ENCODE results near the gene CDC14B.
"Not testable (repeated sequence)": the region's sequence is repeated elsewhere in the genome, so short reads cannot be mapped to it uniquely, and the experiment has no call there.

The CDC14B gene

GRCh38 chr9:96619491-96620180 is at the start of gene CDC14B:
Gene CDC14B, minus strand, starts transcription at chr9:96619843. Its CDS starts 465 bp downstream, at chr9:96619378.
- peak within 1 kb of the TSS; percentile 51 for H3K4me3 ChIP-seq

GRCh38 chr9:96668868-96669534 is 49.4 kb upstream of the CDC14B start:
- DNase-seq (ENCODE audit: low spot score in 2 of 2), result no peak
- Histone ChIP-seq H3K27me3 (ENCODE audit: low read depth) (no peaks in the 10 kb centered on the region), H3K9me3 (0 out of 2 replicates have a peak, but pooled peaks cover 2% of the 10 kb centered on the region), H3K36me3 (replicated peaks) (no peaks in the 10 kb centered on the region), H3K4me1 (peaks cover 3% of the 10 kb centered on the region; the same call in 1 of the 2 replicates), H3K4me3 (no peak overlapping the region)
- in situ Hi-C loops (cut with MboI; ENCODE audit: low sequenced_read_pairs), result loop anchor here (10.0 kb wide), 1 partner anchor 344 kb away; no protein-coding TSS in a partner anchor

More at GRCh38 chr9:96619491-96620180, at the start of gene CDC14B:
- H3K27me3 ChIP-seq (ENCODE audit: low read depth), result no peaks in the 10 kb centered on the region
- H3K36me3 ChIP-seq (replicated peaks), result no peaks in the 10 kb centered on the region
- in situ Hi-C loops (cut with MboI; ENCODE audit: low sequenced_read_pairs), result no loop called here
- no peaks in the 10 kb centered on the region for H3K9me3 ChIP-seq
- DNase-seq (ENCODE audit: low spot score in 2 of 2), result peak; percentile 74 to 91
- peaks cover 31% of the 10 kb centered on the region for H3K4me1 ChIP-seq

- Histone ChIP-seq H3K27me3 (ENCODE audit: low read depth) (no peaks in the 10 kb centered on the region), H3K9me3 (no peaks in the 10 kb centered on the region), H3K36me3 (replicated peaks) (no peaks in the 10 kb centered on the region), H3K4me1 (peaks cover 3% of the 10 kb centered on the region; the same call in 1 of the 2 replicates), H3K4me3 (no peak overlapping the region)
- in situ Hi-C loops (cut with MboI; ENCODE audit: low sequenced_read_pairs), result loop anchor here (10.0 kb wide), 1 partner anchor 343 kb away; no protein-coding TSS in a partner anchor
- DNase-seq (ENCODE audit: low spot score in 2 of 2), result no peak
Observed at GRCh38 chr9:96667363-96667728, 47.7 kb upstream of the CDC14B start.

- not testable (repeated sequence) for H3K36me3 ChIP-seq (replicated peaks); H3K27me3 ChIP-seq (ENCODE audit: low read depth); H3K9me3 ChIP-seq; H3K4me1 ChIP-seq; H3K4me3 ChIP-seq
- peak; percentile 46 to 54 for DNase-seq (ENCODE audit: low spot score in 2 of 2)
- in situ Hi-C loops (cut with MboI; ENCODE audit: low sequenced_read_pairs), result loop anchor here (10.0 kb wide), 1 partner anchor 342 kb away; no protein-coding TSS in a partner anchor
Observed at GRCh38 chr9:96666653-96667362, 47.2 kb upstream of the CDC14B start.

- Histone ChIP-seq H3K9me3 (no peaks in the 10 kb centered on the region), H3K4me3 (no peak overlapping the region), H3K27me3 (ENCODE audit: low read depth) (no peaks in the 10 kb centered on the region), H3K4me1 (peaks cover 3% of the 10 kb centered on the region; the same call in 1 of the 2 replicates), H3K36me3 (replicated peaks) (no peaks in the 10 kb centered on the region)
- in situ Hi-C loops (cut with MboI; ENCODE audit: low sequenced_read_pairs), result loop anchor here (10.0 kb wide), 1 partner anchor 341 kb away; no protein-coding TSS in a partner anchor
- no peak for DNase-seq (ENCODE audit: low spot score in 2 of 2)
Observed at GRCh38 chr9:96665789-96666188, 46.1 kb upstream of the CDC14B start.

- Histone ChIP-seq H3K4me3 (no peak overlapping the region), H3K9me3 (no peaks in the 10 kb centered on the region), H3K36me3 (replicated peaks) (no peaks in the 10 kb centered on the region), H3K27me3 (ENCODE audit: low read depth) (no peaks in the 10 kb centered on the region), H3K4me1 (peaks cover 3% of the 10 kb centered on the region; the same call in 1 of the 2 replicates)
- DNase-seq (ENCODE audit: low spot score in 2 of 2), result no peak
- in situ Hi-C loops (cut with MboI; ENCODE audit: low sequenced_read_pairs), result loop anchor here (10.0 kb wide), 1 partner anchor 339 kb away; no protein-coding TSS in a partner anchor
Observed at GRCh38 chr9:96663506-96664120, 44.0 kb upstream of the CDC14B start.

- H3K4me3 ChIP-seq, result no peak overlapping the region
- no peaks in the 10 kb centered on the region for H3K9me3 ChIP-seq
- peaks cover 2% of the 10 kb centered on the region; the same call in 1 of the 2 replicates for H3K4me1 ChIP-seq
- no peaks in the 10 kb centered on the region for H3K36me3 ChIP-seq (replicated peaks)
- H3K27me3 ChIP-seq (ENCODE audit: low read depth), result no peaks in the 10 kb centered on the region
- in situ Hi-C loops (cut with MboI; ENCODE audit: low sequenced_read_pairs), result loop anchor here (10.0 kb wide), 1 partner anchor 337 kb away; no protein-coding TSS in a partner anchor
- DNase-seq (ENCODE audit: low spot score in 2 of 2), result no peak
Observed at GRCh38 chr9:96661711-96662110, 42.1 kb upstream of the CDC14B start.

GRCh38 chr9:96660692-96661248 is 41.1 kb upstream of the CDC14B start:
- Histone ChIP-seq H3K27me3 (ENCODE audit: low read depth) (no peaks in the 10 kb centered on the region), H3K4me3 (no peak overlapping the region)
- in situ Hi-C loops (cut with MboI; ENCODE audit: low sequenced_read_pairs), result loop anchor here (10.0 kb wide), 1 partner anchor 336 kb away; no protein-coding TSS in a partner anchor

GRCh38 chr9:96655198-96655851 is 35.7 kb upstream of the CDC14B start, which contains the start of gene PRXL2C:
Gene PRXL2C, minus strand, starts transcription at chr9:96655317. Its CDS starts 36 bp downstream, at chr9:96655281.
- peak; percentile 42 to 89 for DNase-seq (ENCODE audit: low spot score in 2 of 2)
- peaks cover 16% of the 10 kb centered on the region for H3K36me3 ChIP-seq (replicated peaks)
- H3K4me1 ChIP-seq, result peaks cover 6% of the 10 kb centered on the region; the same call in 1 of the 2 replicates
- no peaks in the 10 kb centered on the region for H3K9me3 ChIP-seq
- no peaks in the 10 kb centered on the region for H3K27me3 ChIP-seq (ENCODE audit: low read depth)
- in situ Hi-C loops (cut with MboI; ENCODE audit: low sequenced_read_pairs), result no loop called here
- H3K4me3 ChIP-seq, result peak within 1 kb of the TSS; percentile 50

More at GRCh38 chr9:96660692-96661248, 41.1 kb upstream of the CDC14B start:
- Histone ChIP-seq H3K9me3 (no peaks in the 10 kb centered on the region), H3K4me1 (peaks cover 2% of the 10 kb centered on the region; the same call in 1 of the 2 replicates), H3K36me3 (replicated peaks) (no peaks in the 10 kb centered on the region)
- no peak for DNase-seq (ENCODE audit: low spot score in 2 of 2)

- H3K9me3 ChIP-seq, result no peaks in the 10 kb centered on the region
- peaks cover 6% of the 10 kb centered on the region; the same call in 1 of the 2 replicates for H3K4me1 ChIP-seq
- peak; percentile 66 to 86 for DNase-seq (ENCODE audit: low spot score in 2 of 2)
- peaks cover 23% of the 10 kb centered on the region for H3K36me3 ChIP-seq (replicated peaks)
- peak overlapping the region; percentile 45 for H3K4me3 ChIP-seq
- in situ Hi-C loops (cut with MboI; ENCODE audit: low sequenced_read_pairs), result no loop called here
- no peaks in the 10 kb centered on the region for H3K27me3 ChIP-seq (ENCODE audit: low read depth)
Observed at GRCh38 chr9:96654450-96655197, 35.0 kb upstream of the CDC14B start.

GRCh38 chr9:96651626-96652025 is 32.0 kb upstream of the CDC14B start:
- Histone ChIP-seq H3K4me1 (peaks cover 6% of the 10 kb centered on the region; the same call in 1 of the 2 replicates), H3K27me3 (ENCODE audit: low read depth) (no peaks in the 10 kb centered on the region), H3K4me3 (no peak overlapping the region), H3K36me3 (replicated peaks) (peaks cover 33% of the 10 kb centered on the region), H3K9me3 (no peaks in the 10 kb centered on the region)
- peak in 1 of 2 experiments; percentile 25 for DNase-seq (ENCODE audit: low spot score in 2 of 2)
- in situ Hi-C loops (cut with MboI; ENCODE audit: low sequenced_read_pairs), result no loop called here
